AG08395 (cell line): Measurements from ENCODE around the gene RYK.
"Not testable (repeated sequence)": the region's sequence is repeated elsewhere in the genome, so short reads cannot be mapped to it uniquely, and the experiment has no call there.

Experiments used
- DNase-seq: peaks from one replicate; pipeline ENCODE4 v3.0.0; 2012; ENCODE audit warnings: mixed read lengths, low spot score

RYK gene

GRCh38 chr3:134250717-134251220 is at the start of gene RYK:
Gene RYK (minus strand): TSS chr3:134250859. CDS start chr3:134250654, 205 bp downstream.
- peak; percentile 86 for DNase-seq

- no peak for DNase-seq
These were observed 49.2 kb upstream of the RYK start for GRCh38 chr3:134299888-134300206.

GRCh38 chr3:134299185-134299887 is 48.7 kb upstream of the RYK start:
- peak; percentile 50 for DNase-seq

- no peak for DNase-seq
These were observed 47.6 kb upstream of the RYK start for GRCh38 chr3:134298249-134298648.

GRCh38 chr3:134296616-134297015 is 46.0 kb upstream of the RYK start:
- DNase-seq = no peak

GRCh38 chr3:134295930-134296329 is 45.3 kb upstream of the RYK start:
- no peak for DNase-seq

GRCh38 chr3:134294302-134295280 is 43.9 kb upstream of the RYK start:
- no peak for DNase-seq

GRCh38 chr3:134291319-134292254 is 40.9 kb upstream of the RYK start:
- DNase-seq = peak; percentile 73

GRCh38 chr3:134287512-134287911 is 36.9 kb upstream of the RYK start:
- DNase-seq = no peak

- DNase-seq = no peak
These were observed 33.8 kb upstream of the RYK start for GRCh38 chr3:134284438-134284837.

GRCh38 chr3:134282659-134283047 is 32.0 kb upstream of the RYK start:
- no peak for DNase-seq

GRCh38 chr3:134281912-134282658 is 31.4 kb upstream of the RYK start:
- DNase-seq = no peak

GRCh38 chr3:134279466-134279865 is 28.8 kb upstream of the RYK start:
- no peak for DNase-seq

GRCh38 chr3:134277066-134277660 is 26.5 kb upstream of the RYK start:
- DNase-seq = no peak

- DNase-seq = no peak
These were observed 25.4 kb upstream of the RYK start for GRCh38 chr3:134276086-134276485.

- DNase-seq = not testable (repeated sequence)
These were observed 24.5 kb upstream of the RYK start for GRCh38 chr3:134275110-134275509.

GRCh38 chr3:134274571-134274970 is 23.9 kb upstream of the RYK start:
- DNase-seq = no peak

- no peak for DNase-seq
These were observed 17.3 kb upstream of the RYK start for GRCh38 chr3:134267996-134268395.

- DNase-seq = no peak
These were observed 10.3 kb upstream of the RYK start for GRCh38 chr3:134260987-134261386.

GRCh38 chr3:134258761-134259347 is 8.2 kb upstream of the RYK start:
- no peak for DNase-seq
